Kidney epithelial cell (primary cell): ENCODE measurements around the gene PSMB9. TPM values are rescaled to one million over a fixed set of nuclear protein-coding genes. Genes with fewer than 3 reads are reported as not detected.

Experiments used
- DNase-seq: peaks from one replicate; pipeline ENCODE4 v3.0.0-alpha.2; 2010; ENCODE audit warnings: low read depth
- H3K27me3 ChIP-seq: 2 replicates; pipeline ENCODE4 v1.6.0; 2011; ENCODE audit warnings: low read length; ENCODE audit not compliant: control insufficient read depth, insufficient read depth
- H3K36me3 ChIP-seq: 2 replicates; pipeline ENCODE4 v1.5.1; 2011; ENCODE audit warnings: low read length; ENCODE audit not compliant: control insufficient read depth, insufficient read depth
- H3K4me3 ChIP-seq: 2 replicates; pipeline ENCODE4 v1.5.1; 2011; ENCODE audit warnings: low read depth, mild to moderate bottlenecking, control low read depth, low read length
- CTCF ChIP-seq: IDR thresholded peaks from 2 replicates; pipeline ENCODE4 v1.5.1; 2011; ENCODE audit warnings: mild to moderate bottlenecking, moderate library complexity, low read length, control low read depth, inconsistent platforms; ENCODE audit not compliant: insufficient read depth, poor library complexity, severe bottlenecking
- total RNA-seq: library from RNA; depleted of rRNA; stranded (reverse); fragments of >200 nt; gene quantifications from 2 replicates; pipeline ENCODE4 v1.2.3, GENCODE V29; 2015

Gene PSMB9
- total RNA-seq, 1 donor from 2014 or later: 23.0 TPM

GRCh38 chr6:32815996-32816395 lies 38.0 kb upstream of the PSMB9 start:
- DNase-seq: no peak
- no peak overlapping the region for H3K4me3 ChIP-seq
- TF ChIP-seq CTCF: no peak
- H3K27me3 ChIP-seq: peaks cover 3% of the 10 kb centered on the region
- no peaks in the 10 kb centered on the region for H3K36me3 ChIP-seq

- TF ChIP-seq CTCF: no peak
- Histone ChIP-seq H3K27me3 (peaks cover 3% of the 10 kb centered on the region), H3K4me3 (no peak within 1 kb of the TSS), H3K36me3 (no peaks in the 10 kb centered on the region)
- DNase-seq: no peak
Observed at GRCh38 chr6:32816746-32817204, 37.2 kb upstream of the PSMB9 start, which contains the start of gene HLA-DOB. TSS of gene HLA-DOB (minus strand) at chr6:32817002. CDS start at chr6:32816951, 51 bp downstream.

- no peaks in the 10 kb centered on the region for H3K36me3 ChIP-seq
- TF ChIP-seq CTCF: no peak
- H3K27me3 ChIP-seq: no peaks in the 10 kb centered on the region
- no peak overlapping the region for H3K4me3 ChIP-seq
- DNase-seq: no peak
Observed at GRCh38 chr6:32818867-32819266, 35.1 kb upstream of the PSMB9 start.

GRCh38 chr6:32819729-32820128 lies 34.3 kb upstream of the PSMB9 start:
- no peaks in the 10 kb centered on the region for H3K36me3 ChIP-seq
- H3K4me3 ChIP-seq: no peak overlapping the region
- DNase-seq: peak; percentile 93
- no peak for TF ChIP-seq CTCF
- no peaks in the 10 kb centered on the region for H3K27me3 ChIP-seq

GRCh38 chr6:32825966-32826365 lies 28.0 kb upstream of the PSMB9 start:
- Histone ChIP-seq H3K4me3 (no peak overlapping the region), H3K27me3 (no peaks in the 10 kb centered on the region), H3K36me3 (no peaks in the 10 kb centered on the region)
- no peak for DNase-seq
- peak; percentile 54 for TF ChIP-seq CTCF

- H3K27me3 ChIP-seq: no peaks in the 10 kb centered on the region
- no peak for DNase-seq
- TF ChIP-seq CTCF: no peak
- no peak overlapping the region for H3K4me3 ChIP-seq
- no peaks in the 10 kb centered on the region for H3K36me3 ChIP-seq
Observed at GRCh38 chr6:32827025-32827424, 27.0 kb upstream of the PSMB9 start.
